GM12873 (cell line): ENCODE measurements around the gene CETP.

Experiments
- TF ChIP-seq, protein P1 (sequence below): IDR thresholded peaks from 2 replicates; pipeline ENCODE4 v1.5.1; 2012; ENCODE audit warnings: low read depth, mild to moderate bottlenecking, moderate library complexity, low read length, control low read depth; ENCODE audit not compliant: insufficient read depth; ENCODE audit errors: missing control alignments

CETP gene

DNA sequence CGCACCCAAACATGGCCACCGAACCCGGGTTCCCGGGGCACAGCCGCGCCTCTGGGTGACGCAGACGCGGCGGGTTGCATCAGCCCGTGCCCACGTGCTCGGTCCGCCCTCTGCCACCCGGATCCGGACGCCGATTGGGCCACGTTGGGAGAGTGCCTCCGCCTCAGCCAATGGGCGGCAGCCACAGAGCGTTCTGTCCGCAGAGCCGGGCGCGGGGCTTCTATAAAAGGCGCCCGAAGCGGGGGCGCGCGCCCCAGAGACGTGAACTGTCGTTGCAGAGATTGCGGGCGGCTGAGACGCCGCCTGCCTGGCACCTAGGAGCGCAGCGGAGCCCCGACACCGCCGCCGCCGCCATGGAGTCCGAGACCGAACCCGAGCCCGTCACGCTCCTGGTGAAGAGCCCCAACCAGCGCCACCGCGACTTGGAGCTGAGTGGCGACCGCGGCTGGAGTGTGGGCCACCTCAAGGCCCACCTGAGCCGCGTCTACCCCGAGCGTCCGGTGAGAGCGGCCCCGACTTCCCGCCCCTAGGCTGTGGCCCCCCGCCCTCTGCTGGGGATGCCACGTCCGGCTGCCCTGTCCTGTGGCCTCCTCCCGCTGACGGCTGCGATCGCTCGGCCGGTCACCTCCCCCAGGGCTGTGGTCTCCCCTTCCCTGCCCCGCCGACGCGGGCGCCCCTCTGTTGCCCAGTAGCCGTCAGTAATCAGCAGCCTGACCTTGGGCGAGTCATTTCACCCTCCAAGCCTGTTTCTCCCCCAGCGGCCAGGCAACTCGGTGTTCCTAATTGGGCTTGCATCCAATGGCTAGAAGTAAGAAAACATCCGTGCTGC is 29.6 kb upstream of the CETP start, which contains the start of gene HERPUD1:
Gene HERPUD1, plus strand, starts transcription at position 251 of the 829 bp plus-strand sequence. Its CDS starts 103 bp downstream, at position 354.
- TF ChIP-seq, protein P1, sequence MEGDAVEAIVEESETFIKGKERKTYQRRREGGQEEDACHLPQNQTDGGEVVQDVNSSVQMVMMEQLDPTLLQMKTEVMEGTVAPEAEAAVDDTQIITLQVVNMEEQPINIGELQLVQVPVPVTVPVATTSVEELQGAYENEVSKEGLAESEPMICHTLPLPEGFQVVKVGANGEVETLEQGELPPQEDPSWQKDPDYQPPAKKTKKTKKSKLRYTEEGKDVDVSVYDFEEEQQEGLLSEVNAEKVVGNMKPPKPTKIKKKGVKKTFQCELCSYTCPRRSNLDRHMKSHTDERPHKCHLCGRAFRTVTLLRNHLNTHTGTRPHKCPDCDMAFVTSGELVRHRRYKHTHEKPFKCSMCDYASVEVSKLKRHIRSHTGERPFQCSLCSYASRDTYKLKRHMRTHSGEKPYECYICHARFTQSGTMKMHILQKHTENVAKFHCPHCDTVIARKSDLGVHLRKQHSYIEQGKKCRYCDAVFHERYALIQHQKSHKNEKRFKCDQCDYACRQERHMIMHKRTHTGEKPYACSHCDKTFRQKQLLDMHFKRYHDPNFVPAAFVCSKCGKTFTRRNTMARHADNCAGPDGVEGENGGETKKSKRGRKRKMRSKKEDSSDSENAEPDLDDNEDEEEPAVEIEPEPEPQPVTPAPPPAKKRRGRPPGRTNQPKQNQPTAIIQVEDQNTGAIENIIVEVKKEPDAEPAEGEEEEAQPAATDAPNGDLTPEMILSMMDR: no peak

DNA sequence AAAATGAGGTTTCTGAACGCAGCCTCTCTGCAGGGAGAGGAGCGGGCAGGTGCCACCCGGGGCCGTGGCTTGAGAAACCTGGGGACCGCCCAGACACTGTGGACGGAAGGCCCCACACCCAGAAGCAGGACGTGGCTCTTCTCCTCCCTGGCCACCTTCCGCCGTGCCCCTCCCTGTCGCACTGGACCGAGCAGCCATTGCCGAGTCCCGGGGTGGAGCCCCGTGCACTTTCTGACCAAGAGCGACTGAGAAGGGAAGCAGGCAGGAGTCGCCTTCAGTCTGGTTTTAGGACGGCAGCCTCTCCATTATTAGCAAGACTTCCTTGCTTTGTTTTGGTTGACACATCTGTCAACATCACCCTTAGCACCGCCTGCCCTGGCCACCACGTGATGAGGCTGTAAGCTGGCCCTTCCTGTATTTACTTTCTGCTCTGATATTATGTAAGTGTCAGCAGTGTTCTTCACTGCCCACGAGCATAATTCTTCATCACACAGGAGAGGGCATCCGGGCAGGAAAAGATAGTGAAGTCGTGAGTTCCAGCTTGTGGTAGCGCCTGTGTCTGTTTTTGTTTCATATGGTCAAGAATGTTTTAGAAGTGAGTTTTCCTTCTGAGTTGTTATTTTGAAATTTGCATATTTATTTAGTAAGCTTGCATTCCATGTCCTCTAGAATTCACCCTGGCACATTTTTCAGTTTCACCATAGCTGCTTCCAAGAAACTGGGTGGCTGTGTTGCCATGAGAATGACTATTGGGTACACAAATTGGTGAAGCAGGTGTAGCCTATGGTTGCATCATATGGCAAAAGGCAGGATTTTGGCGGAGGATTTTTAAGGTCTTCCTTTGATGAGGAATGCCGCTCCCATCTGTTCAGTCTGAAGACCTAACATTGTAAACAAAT is 28.8 kb upstream of the CETP start:
- TF ChIP-seq, protein P1: no peak

DNA sequence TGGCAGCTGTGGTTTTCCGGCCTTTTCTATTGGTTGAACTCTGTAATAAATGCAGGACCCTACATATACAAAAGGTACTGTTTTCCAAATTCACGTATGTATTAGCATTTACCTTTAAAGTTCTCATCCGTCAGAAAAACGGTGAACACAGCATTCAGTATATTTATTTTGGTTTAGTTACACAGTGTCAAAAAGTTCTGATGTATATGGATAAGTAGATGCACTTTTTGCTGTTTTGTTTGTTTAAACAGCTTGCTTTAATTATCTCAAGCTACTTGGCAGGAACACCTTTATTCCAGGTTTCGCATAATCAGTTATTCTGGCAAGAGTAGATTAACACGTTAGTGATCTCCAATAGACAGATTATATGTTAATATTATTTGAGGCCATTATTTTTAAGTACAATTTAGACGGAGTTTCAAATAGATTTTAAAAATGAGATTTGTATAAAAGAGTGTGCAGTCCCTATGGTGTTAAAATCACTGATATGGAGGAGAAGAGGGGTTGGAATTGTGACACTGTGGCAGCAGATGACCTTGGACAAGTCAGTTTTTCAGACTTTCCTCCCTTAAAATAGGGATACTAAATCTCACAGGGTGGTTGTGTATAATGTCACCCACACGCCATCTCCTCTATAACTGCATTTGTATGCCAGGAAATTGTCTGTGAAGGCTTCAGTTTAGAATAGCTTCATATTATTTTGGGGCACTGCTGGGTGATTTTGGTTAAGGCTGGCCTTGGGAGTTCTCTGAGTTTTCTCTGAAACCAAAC is 27.7 kb upstream of the CETP start:
- TF ChIP-seq, protein P1: no peak

DNA sequence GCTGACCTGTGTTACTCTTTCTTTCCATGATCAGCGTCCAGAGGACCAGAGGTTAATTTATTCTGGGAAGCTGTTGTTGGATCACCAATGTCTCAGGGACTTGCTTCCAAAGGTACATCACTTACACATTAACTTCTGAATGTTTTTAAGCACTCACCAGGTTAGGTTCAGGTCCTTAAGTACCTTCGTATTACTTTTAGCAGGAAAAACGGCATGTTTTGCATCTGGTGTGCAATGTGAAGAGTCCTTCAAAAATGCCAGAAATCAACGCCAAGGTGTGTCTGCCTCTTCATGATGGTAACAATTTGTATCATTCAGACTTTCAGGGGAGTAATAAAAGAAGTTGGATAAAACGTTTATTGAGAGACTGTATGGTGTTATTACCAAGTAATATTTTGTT is 26.5 kb upstream of the CETP start:
- TF ChIP-seq, protein P1: no peak

DNA sequence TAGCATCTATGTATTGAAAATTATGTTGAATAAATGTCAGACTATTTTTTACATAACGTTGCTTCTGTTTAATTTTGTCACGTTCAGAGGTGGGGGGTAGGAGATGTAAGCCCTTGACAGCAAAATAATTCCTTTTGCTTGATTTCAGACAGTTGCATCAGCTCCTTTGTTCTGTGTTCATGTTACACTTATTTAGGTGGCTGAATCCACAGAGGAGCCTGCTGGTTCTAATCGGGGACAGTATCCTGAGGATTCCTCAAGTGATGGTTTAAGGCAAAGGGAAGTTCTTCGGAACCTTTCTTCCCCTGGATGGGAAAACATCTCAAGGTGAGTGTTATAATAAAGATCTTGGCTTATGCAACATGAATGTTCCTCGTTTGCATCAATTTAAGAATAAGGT is 25.3 kb upstream of the CETP start:
- TF ChIP-seq, protein P1: no peak

DNA sequence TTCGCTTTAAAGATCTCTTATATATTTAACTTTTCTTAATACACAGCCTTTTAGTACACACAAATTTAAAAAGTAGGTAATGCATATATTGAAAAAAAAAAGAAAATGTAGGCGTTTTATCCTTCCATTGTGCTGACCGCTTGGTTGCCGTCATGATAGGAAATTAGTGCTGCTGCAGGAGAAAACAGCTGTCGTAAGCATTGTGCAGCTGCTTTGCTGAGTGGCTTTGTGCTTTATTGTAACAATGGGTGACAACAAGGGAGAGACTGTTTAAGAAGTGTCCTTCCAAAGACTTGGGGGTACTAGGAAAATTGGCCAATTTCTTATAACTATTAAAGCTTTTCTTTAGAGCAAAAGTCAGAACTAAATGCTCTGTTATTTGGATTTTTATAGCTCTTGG is 24.8 kb upstream of the CETP start:
- TF ChIP-seq, protein P1: no peak
